Stimulated activated CD8-positive, alpha-beta memory T cell treated with anti-CD3 and anti-CD28 coated beads, Interleukin-4, amount 100 ng/mL, for 48 hours (primary cell): Measurements from ENCODE around the gene SAMD14.
A peak's percentile ranks its signal among the peaks of the same experiment; 100 is the strongest.

Source experiments
- DNase-seq: peaks from one replicate; pipeline ENCODE4 v3.0.0-alpha.2; 2020

Gene SAMD14

GRCh38 chr17:50146927-50147665 is 17.1 kb upstream of the SAMD14 start:
- DNase-seq, result no peak

GRCh38 chr17:50146230-50146926 is 16.4 kb upstream of the SAMD14 start:
- DNase-seq, result no peak

- no peak for DNase-seq
Measured at GRCh38 chr17:50145532-50146229, 15.7 kb upstream of the SAMD14 start.

GRCh38 chr17:50144845-50145531 is 15.0 kb upstream of the SAMD14 start:
- peak; percentile 57 for DNase-seq

DNA sequence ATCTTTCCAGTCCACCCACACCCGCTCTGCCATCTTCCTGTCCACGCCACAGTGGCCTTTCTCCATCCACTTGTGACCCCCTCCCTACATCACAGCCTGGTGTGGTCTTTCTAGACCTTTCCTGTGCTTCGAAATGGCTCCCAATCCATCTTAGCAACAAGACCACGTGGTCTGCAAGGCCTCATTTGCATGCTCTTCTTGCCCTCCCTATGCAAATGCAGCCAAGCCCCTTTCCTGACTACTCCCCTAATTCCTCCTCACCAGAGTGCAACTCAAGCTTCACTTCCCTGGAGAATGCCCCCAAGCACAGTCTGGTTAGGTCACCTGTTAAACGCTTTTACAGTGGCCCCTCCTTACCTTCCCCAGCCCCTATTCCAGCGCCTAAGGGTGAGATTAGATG is 14.4 kb upstream of the SAMD14 start:
- no peak for DNase-seq

GRCh38 chr17:50143461-50144176 is 13.7 kb upstream of the SAMD14 start:
- DNase-seq, result no peak

- no peak for DNase-seq
Measured at GRCh38 chr17:50141745-50142110, 11.8 kb upstream of the SAMD14 start.

- DNase-seq, result no peak
Measured at GRCh38 chr17:50141026-50141744, 11.2 kb upstream of the SAMD14 start.

DNA sequence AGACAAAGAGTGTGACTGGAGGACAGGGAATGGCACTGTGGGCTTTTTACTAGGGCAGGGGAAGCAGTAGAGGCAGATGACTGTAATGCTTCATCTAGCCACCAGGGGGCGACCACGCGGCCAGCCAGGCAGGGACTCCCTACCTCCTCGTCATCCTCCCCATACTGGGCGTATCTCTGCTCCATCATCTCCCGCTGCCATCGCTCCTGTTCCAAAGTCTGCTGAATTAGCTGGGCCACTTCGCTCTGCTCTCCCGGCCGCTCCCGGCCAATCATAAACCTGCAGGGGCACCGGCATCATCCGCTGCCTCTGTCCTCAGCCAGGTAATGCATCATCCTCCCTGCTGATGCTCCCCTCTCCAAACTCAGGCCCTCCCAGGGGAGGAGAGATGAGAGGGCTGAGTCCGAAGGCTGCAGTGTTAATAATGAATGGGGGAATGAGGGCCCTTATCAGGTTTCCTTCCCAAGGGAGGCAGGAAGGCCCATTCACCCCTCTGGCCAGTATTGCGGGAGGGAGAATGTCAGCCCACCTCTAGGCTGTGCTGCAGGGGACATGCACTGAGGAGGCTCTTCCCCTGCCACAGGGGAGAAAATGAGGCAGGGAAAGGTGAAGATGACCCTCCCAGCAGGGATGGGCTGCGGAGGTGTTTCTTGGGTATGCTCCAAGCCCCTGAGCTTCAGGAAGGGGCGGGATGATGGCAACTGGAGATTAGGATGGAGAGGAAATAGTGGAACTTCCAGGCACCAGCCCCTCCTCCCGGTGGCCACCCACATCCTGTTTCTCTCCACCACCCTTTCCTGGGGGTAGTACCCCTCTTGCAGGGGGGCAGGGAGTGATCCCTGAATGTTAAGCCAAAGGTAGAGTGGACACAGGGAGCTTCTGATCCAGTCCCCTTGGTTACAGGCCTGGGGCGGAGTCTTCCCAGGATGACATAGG is 10.3 kb upstream of the SAMD14 start:
- peak; percentile 89 for DNase-seq

DNA sequence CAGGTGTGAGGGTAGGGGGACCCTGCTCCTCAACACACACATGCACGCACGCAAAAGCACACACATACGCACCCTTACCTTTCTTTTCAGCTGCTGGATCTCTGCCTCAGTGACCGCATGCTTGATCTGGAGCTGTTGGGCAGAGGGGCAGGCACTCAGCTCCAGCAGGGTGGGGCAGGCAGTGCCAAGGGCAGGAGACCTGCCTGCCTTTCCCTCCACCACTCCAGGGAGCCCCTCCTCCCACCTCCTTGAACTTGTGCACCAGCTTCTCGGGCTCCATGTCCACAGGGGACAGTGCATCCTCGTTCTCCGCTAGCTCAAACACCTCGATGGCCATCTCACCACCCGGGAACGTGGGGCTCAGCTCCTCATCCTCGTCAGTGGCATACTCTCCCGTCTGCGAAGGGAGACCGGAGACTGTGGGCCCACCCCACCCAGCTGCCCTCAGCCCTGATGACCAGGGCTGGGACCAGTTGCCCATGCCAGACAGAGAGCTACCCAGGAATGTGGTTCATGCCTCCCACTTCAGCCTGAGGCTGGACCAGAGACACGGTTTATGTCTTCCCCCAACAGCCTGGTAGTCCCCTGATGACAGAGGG is 9.3 kb upstream of the SAMD14 start:
- no peak for DNase-seq

DNA sequence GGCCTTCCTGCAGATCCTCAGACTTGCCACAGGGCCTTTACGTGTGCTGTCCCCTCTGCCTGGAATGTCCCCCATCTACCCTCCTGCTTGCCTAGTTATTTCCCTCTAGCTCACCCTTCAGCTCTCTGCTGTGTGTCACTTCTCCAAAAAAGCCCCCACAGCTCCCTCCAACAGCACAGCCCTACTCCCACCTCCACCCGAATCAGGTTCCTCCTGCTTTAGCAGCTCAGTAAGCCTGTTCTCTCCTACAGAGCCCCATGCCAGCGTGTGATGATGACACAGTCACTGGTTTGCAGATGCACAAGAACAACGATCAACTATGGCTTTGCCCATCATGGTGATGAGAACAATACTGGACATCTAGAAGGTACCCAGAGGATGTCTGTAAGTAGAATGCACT is 7.1 kb upstream of the SAMD14 start:
- DNase-seq, result no peak

GRCh38 chr17:50136096-50136687 is 6.2 kb upstream of the SAMD14 start:
- no peak for DNase-seq

- no peak for DNase-seq
Measured at GRCh38 chr17:50135316-50136095, 5.5 kb upstream of the SAMD14 start.

DNA sequence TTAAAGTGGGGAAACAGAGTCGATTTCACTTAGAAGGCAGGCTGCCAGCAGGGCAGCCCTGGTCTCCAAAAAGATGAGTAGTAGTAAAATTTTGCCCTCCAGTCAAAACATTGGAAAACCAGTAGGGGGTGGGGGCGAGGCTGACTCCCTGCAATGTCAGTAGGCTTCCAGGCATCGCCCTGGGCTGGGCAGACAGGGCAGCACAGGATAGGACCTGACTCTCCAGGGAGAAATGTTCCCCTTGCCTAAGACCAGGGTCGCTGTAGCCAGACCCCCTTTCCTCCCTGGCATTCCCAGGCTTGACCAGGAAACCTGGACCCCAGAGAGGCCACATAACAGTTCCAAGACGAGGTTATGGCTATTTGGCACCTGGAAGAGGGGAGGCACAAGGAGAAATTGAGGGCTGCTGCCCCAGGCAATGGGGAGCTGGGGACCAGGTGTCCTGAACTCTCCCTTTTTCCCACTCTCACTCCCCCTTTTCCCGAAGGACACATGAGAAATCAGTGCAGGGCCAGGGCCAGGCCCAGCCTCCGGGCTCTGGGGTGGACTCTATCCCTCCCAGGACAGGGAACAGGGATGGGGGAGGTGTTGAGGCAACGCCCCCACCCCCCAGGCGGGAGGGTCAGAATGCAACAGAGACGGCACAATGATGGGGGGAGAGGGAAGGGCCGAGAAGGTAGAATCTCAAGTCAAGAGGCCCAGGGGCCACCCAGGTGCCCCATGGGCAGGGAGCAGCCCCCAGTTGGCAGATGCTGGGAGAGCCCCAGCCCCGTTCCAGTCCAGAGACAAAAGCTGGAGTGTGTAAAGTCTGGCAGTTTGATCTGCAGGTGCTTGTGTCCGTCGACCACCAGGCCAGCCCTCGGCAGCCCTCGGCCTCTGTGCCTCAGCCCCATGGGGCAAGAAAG is 4.5 kb upstream of the SAMD14 start:
- DNase-seq, result no peak

GRCh38 chr17:50133769-50134099 is 3.8 kb upstream of the SAMD14 start:
- DNase-seq, result no peak

DNA sequence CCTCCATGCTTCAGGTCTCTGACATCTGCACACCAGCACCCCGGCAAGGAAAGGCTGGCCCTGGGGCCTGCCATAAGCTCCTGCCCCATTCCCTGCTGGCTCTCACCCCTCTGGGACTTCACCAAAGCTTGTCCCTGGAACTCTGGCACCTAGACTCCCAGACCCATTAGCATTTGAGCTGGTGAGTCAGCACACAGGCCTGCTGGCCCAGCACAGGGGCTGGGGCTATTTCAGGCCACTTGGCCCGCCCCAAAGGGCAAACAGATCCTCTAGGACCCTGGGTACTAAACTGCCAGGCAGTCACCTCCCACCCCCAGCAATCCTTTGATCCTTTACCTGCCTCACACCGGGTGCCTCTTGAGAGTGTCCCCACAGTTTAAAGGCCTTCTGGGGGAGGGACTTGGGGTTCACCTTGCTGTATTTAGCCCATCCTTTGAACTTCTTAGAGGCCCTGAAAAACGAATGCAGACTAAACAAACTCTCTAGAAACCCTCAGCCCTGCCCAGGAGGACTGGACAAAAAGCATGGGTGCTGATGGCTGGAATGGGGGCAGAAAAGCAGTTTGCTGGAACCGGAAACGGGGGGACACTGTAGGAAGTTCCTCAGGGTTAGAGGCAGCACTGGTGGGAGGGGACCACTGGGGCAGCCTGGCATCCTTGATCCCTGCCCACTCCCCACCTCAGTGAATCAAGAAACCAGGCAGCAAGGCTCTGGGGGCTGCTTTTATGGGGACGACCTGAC is 3.2 kb upstream of the SAMD14 start:
- no peak for DNase-seq

DNA sequence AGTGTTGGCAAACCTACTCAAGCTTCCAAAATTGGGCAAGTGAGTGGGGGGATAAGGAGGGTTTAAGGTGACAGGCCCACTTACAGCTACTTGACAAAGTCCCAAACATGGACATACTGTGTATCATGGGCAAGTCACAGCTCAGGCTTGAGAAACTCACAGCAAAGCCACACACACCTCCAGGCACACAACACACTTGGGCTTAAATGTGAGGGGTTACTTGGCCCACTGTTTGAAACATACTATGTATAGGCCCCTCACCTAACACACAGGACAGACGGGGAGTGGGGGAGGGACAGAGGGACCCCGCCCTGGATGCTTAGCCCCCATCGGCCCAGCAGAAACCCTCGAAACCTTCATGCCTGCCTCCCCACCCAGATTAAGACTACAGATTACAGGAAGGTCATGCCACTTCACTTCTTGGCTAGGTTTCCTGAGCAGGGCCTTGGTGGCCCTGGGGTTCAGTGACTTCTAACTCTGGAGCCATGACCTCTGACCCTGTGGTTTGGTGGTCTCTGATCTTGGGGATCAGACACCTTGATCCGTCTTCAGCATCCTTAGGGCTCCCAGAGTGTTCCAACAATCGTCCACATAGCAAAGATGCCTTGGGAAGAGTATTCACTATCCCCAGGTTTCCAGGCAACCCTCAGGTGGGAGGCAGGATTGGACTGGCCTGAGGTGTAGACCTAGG is 2.3 kb upstream of the SAMD14 start:
- no peak for DNase-seq
